NCI-H1417 treated with DMSO at 0.1 percent for 48 hours (cell line): ENCODE measurements around the gene EXD3.

Experiments
- DNase-seq: peaks from one replicate; lab custom pipeline; 2025; lab: John Stamatoyannopoulos, UW

The EXD3 gene

DNA sequence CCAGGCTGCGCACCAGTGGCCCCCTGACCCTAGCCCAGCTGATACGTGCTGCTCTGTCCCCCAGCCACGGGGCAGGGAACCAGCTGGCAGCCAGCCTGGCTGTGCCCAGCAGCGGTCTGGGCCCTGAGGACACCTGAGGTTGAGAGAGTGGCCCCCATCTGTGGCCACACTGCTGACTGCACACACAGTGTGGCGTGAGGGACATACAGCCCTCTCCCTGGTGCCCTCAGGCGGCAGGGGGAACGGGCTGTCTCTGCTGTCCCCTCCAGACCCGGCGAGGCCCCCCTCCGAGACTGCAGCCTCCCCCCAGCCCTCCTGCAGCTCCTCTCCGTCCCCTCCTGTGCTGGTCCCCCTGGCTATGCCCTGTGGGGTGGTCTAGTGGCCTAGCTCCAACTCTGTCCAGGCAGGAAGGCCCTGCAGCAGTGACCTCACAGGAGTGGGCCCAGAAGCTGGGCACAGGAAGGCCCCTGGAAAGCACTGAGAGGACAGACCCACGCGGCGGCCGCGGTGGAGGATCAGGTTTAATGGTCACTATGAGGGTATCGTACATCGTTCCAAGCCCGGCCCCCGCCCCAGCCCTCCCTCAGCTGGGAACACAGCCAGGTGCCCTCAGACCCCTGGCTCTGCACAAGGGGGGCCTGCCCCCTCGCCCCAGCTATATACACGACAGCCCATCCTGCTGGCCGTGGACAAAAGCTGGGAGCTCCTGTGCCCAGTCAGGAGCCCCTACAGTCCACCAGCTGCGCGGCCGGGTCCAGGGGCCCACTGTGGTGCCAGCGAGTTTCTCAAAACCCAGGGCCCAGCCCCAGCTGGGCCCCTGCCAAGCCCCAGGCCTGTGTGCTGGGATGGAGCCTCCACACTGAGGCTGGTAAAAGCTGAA is 25.0 kb upstream of the EXD3 start:
- DNase-seq = no peak

DNA sequence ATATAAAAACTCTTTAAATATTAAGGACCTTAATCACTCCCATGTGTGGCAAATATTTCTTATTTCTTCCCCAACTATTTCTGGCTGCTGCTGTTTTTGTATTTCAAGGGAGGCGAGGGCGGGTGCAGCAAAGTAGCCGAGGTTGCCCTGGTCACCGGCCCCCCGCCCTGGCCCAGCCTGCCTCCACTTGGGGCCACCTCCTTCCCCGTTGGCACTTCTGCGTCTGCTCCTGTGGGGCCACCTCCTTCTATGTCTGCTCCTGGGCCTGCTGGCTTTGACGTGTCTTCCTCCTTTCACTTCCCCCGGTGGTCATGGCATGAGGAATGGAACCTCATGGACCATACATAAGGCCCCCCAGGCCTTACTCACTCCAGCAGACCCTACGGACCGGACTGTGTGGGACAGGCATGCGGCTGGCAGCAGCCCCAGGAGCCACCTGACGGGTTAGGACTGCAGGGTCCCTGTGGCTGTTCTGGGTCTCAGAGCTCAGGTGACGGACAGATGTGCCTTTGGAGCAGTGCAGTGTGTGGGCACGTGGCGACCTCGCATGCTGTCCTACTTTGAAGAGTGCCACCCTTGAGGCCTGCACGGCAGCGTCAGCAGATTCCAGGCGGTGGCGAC is 24.0 kb upstream of the EXD3 start:
- DNase-seq = no peak

- DNase-seq = no peak
Observed at GRCh38 chr9:137445930-137446431, 23.0 kb upstream of the EXD3 start.

GRCh38 chr9:137445275-137445807 is 22.4 kb upstream of the EXD3 start:
- DNase-seq = no peak

DNA sequence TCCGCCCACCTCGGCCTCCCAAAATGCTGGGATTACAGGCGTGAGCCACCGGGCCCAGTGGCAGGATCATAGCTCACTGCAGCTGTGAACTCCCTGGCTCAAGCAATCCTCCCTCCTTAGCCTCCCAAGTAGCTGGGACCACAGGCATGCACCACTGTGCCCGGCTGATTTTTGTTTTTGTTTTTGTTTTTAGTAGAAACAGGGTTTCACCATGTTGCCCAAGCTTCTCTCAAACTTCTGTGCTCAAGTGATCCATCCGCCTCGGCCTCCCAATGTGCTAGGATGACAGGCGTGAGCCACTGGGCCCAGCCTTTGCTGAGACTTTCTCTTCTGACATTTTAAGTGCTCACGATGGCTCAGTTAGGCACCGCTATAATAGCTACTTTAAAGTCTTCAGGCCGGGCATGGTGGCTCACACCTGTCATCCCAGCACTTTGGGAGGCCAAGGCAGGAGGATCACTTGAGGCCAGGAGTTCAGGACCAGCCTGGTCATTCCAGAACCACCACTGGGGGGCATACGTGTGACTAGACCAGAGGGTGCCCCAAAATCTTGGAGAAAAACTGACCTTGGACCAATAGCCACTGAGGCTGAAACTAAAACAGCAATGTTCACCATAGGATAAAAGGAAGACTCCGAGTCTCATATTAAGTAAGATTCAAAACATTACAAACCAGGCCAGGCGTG is 21.3 kb upstream of the EXD3 start:
- no peak for DNase-seq

GRCh38 chr9:137441935-137442321 is 19.0 kb upstream of the EXD3 start:
- DNase-seq = no peak

- no peak for DNase-seq
Observed at GRCh38 chr9:137441289-137441934, 18.4 kb upstream of the EXD3 start, which contains the start of gene ENTPD8. Gene ENTPD8, minus strand, starts transcription at chr9:137441357. Its CDS starts 3,072 bp downstream, at chr9:137438285.

- DNase-seq = no peak
Observed at GRCh38 chr9:137439158-137439714, 16.3 kb upstream of the EXD3 start.

- no peak for DNase-seq
Observed at GRCh38 chr9:137438591-137439157, 15.7 kb upstream of the EXD3 start.

DNA sequence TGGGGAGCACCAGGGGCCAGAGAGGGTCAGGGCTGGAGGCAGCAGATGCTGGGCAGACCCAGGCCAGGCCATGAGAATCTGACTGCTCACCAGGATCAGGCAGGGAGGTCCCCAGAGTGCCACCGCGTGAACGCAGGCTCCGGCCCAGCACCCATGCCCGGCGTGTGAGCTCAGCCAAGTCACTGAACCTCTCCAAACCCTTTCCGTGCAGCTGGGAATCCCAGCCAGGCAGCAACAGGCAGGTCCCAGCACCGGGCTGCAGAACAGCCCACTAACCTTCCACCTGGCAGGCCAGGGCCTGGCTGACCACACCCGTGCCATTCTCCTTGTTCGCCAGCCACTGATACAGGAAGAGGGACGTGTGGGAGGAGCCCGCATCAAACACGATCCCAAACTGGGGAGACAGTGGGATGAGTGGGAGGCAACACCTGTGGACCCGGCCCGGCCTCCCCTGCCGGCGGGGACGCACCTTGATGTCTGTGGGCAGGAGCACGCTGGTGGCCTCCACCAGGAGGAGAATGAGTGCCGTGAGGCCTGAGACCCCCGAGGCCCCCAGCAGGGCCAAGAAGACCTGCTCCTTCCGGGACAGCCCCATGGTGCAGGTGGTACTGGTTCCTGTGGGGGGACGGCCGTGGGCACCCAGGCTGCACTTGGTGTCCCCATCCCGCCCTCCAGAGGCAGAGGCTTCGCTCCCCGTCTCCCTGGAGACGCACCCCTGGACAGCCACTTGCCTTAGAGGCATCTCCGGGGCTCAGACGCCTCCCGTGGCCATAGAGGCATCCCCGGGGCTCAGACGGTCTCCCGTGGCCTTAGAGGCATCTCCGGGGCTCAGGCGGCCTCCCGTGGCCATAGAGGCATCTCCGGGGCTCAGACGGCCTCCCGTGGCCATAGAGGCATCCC is 15.0 kb upstream of the EXD3 start:
- DNase-seq = no peak

- no peak for DNase-seq
Observed at GRCh38 chr9:137436761-137437600, 14.0 kb upstream of the EXD3 start.

- DNase-seq = no peak
Observed at GRCh38 chr9:137435980-137436760, 13.2 kb upstream of the EXD3 start.

DNA sequence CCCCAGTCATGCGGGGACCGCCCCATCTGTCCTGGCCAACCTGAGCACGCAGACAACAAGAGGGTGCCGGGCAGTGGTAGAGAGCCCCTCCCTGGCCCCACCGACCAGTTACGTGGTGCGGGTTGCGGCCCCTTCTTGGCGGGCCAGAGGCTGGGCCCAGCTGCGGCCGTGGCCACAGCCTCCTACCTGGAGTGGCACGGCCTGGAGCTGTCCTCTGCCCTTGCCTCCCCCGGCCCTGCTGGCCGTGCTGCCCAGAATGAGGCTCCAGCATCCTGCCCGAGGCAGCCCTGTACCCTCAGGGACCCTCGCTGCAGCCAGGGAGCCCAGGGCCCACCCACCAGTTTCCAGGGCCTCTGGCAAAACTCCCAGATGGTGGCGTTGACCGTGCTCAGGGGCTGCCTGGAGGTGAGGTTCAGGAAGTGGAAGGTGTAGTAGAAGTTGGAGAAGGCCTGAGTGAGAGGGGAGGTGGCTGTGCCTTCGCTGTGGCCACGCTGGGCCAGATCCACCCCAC is 12.5 kb upstream of the EXD3 start:
- no peak for DNase-seq

DNA sequence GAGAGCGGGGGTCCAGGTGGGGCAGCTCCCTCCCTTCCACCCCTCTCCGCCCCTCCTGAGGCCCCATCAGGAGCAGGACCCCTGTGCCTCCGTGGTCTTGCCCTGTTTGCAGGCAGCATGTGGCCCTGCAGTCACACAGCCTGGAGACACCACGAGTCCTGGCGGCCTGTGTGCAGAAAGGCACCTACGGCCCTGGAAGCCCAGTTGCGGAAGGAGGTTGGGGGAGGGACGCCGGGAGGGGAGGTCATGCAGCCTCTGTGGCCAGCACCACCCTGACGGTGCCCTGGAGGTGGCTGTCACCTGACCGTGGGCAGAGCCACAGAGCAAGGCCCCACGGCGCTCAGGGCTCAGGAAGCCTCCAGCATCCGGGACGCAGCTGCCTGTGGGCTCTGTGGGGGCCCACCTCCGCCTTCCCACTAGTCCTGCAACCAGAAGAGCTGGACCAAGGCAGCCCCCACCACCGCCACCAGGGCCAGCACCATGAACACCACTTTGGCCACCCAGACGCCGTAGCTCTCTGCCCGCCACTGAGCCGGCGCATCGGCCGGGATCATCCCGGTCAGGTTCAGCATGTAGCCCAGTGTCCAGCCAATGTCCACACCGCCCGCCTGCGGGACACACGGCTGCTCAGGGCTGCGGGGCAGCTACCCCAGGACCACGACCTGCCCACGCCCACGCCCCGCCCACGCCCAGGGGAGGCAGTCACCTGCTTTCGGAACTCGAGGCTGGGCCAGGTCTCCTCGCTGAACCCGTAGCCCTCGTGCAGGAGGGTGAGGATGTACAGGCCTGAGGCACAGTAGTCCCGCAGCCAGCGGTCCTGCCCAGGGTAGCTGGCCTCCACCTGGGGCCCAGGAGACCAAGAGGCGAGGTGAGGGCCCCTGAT is 11.8 kb upstream of the EXD3 start:
- DNase-seq = no peak

- DNase-seq = no peak
Observed at GRCh38 chr9:137433916-137434431, 11.0 kb upstream of the EXD3 start.

DNA sequence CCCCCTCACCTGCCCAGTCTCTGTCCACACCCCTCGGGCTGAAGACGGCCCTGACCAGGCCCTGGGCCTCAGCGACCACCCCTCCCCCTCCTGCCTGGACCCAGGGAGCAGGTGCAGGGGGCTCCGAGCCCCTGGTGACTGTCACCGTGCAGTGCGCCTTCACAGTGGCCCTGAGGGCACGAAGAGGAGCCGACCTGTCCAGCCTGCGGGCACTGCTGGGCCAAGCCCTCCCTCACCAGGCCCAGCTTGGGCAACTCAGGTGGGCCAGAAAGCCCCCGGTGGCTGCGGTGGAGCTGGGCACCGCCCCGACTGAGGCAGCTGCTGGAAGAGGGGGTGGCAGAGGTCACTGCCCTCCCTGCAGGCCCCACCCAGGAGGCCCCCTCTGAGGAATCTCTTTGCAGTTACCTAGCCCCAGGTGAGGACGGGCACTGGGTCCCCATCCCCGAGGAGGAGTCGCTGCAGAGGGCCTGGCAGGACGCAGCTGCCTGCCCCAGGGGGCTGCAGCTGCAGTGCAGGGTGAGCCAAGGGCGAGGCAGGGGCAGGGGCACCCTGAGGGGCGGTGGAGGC is 10.5 kb upstream of the EXD3 start:
- no peak for DNase-seq
